ENCODE measurements around the gene ATP8A1.

ATP8A1 gene

DNA sequence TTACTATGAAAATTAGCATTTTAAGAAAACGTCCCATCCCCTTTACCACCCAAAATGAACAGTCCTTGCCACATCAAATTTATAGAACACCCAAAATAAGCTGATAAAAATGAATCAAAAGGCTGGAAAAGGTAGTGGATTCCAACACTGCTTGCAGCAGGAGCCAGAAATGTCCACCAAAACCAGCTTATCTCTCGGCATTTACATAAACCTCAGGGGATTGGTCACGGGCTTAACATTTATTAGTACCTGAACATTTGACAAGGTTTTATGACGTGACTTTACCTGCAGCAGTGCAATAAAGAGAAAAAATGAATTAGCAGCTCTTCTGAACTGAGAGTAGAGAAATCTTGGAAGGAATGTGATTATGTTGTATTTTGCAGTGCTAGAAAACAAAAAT is 31.6 kb downstream of the ATP8A1 start:
- no peak for DNase-seq (ENCODE audit: low spot score)

DNA sequence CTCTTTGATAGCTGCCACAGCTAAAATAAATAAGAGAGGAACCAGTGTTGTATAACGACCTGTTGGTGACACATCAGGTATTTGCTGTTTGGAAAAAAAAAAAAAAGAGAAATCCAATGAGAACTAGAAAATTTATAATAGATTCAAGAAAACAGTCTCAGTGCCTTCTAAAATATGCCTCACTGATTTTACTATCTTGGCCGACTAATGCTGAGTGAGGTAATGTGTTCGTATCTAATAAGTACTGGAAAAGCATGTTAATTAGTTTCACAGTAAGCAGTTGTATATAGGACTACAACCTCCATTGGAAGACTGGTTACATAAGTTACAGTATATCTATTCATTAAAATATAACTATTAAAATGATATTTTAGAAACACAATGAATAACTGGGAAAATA is 32.4 kb downstream of the ATP8A1 start:
- DNase-seq (ENCODE audit: low spot score): no peak

DNA sequence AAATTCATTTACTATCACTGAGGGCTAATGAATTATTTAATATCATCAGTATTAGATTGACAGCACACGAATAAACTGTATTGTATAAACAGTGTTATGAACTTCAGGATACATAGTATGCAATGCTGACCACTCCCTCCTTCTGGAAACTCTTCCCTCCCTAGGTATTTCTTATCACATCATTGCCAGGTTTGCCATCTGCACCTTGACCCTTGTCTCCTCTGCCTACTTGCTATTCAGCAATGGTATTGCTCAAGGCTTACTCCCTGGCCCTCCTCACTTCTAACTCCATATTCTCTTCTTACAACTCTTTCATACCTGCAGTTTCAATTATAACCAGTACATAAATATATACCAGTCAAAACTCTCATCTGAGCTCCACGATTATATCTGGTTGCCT is 38.9 kb downstream of the ATP8A1 start:
- DNase-seq (ENCODE audit: low spot score): no peak

GRCh38 chr4:42617030-42617429 is 39.9 kb downstream of the ATP8A1 start:
- no peak for DNase-seq (ENCODE audit: low spot score)

GRCh38 chr4:42616572-42616971 is 40.3 kb downstream of the ATP8A1 start:
- no peak for DNase-seq (ENCODE audit: low spot score)

- no peak for DNase-seq (ENCODE audit: low spot score)
These were observed 41.7 kb downstream of the ATP8A1 start for GRCh38 chr4:42615131-42615763.

GRCh38 chr4:42612898-42613297 is 44.0 kb downstream of the ATP8A1 start:
- DNase-seq (ENCODE audit: low spot score): no peak

GRCh38 chr4:42610941-42611340 is 46.0 kb downstream of the ATP8A1 start:
- DNase-seq (ENCODE audit: low spot score): no peak

DNA sequence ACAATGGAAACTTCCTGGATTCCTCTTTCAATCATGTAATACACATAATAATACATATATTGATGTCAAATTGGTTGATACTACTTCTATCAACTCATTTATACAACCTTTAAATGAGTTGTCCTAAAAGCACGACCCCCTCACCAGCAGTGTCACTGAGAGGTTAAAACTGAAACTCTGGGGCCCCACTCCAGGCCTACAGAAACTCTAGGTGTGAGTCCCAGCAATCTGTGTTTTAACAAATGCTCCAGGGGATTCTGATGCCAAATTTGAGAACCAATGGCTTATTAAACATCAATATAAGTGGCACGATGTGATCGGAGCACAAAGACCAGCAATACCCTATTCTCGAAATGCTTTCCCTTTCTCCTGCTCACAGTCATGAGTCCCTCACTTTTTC is 47.9 kb downstream of the ATP8A1 start:
- DNase-seq (ENCODE audit: low spot score): no peak

- DNase-seq (ENCODE audit: low spot score): no peak
These were observed 48.4 kb downstream of the ATP8A1 start for GRCh38 chr4:42608551-42608950.

GRCh38 chr4:42607011-42607726 is 49.7 kb downstream of the ATP8A1 start:
- no peak for DNase-seq (ENCODE audit: low spot score)

DNA sequence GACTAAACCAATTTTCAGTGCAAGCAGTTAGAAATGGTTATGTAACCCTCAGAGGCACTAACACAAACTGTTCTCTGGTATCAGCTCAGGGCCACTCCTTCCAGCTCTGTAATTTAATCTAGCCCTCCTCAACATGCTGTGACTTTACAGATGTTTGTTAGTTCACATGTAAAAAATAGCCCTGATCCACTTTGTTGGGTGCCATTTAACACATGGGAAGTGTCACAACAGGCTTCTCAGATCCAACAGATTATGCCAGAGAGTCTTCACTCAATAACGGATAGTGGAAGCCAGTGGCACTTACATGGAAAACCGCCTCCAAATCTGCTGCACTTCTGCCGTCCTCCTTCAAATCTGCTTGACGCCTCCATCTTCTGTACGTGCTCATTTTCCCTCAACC is 51.6 kb downstream of the ATP8A1 start:
- no peak for DNase-seq (ENCODE audit: low spot score)

- no peak for DNase-seq (ENCODE audit: low spot score)
These were observed 53.0 kb downstream of the ATP8A1 start for GRCh38 chr4:42603862-42604261.

DNA sequence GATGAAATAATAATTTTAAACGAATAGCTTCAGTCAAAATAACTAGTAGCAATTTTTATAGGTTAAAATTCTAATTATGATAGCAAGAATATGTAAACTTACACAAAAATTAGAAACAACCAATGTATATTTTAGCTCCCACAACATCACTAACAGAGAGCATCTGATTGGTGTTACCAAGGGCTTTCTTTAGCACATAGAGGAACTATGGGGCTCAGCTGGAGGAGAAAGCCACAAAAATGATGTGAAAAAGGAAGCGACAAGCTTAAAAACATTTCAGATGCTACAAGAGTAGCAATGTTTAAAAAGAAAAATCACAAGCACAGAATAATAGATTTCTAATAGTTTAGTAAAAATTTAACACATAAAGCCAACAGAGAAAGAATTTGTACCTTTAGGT is 56.3 kb downstream of the ATP8A1 start:
- no peak for DNase-seq (ENCODE audit: low spot score)

GRCh38 chr4:42596918-42597317 is 60.0 kb downstream of the ATP8A1 start:
- DNase-seq (ENCODE audit: low spot score): no peak

DNA sequence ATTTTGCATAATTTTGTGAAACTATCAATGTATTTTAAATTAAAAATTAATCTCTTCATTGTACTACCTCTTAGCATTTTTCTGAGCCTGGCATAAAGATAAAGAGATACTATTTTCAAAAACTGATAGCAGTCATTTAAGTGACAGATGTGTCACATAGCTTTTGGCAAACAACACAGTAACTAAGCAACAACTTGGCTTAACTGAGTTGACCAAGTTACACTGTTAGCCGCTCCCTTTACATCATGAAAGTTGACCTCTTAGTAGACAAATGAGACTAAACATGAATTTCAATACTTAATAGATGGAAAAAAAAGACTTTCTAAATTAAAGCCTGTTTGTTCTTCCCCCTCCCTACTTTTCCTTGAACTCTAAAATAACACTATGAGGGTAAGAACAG is 62.0 kb downstream of the ATP8A1 start:
- no peak for DNase-seq (ENCODE audit: low spot score)

- no peak for DNase-seq (ENCODE audit: low spot score)
These were observed 68.0 kb downstream of the ATP8A1 start for GRCh38 chr4:42588909-42589308.

- no peak for DNase-seq (ENCODE audit: low spot score)
These were observed 70.1 kb downstream of the ATP8A1 start for GRCh38 chr4:42586775-42587174.

DNA sequence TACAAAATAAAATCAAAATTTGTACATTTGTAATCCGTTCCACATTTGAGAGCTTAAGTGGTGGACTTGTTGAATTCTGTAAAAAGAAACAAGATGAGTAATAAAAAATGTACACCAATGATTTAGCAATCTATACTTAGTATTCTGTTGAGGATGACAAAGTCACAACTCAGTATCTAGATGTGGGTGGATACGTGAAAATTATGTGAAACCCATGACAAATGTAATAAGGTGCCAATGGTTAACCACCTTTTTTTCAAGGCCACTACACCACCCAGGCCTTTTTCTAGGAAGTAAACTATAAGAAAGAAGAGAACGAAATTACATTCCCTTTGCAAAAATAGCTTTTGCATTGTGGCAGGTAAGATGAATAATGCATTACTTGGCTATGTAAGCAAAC is 77.0 kb downstream of the ATP8A1 start:
- no peak for DNase-seq (ENCODE audit: low spot score)

GRCh38 chr4:42578187-42578586 is 78.7 kb downstream of the ATP8A1 start:
- DNase-seq (ENCODE audit: low spot score): no peak

DNA sequence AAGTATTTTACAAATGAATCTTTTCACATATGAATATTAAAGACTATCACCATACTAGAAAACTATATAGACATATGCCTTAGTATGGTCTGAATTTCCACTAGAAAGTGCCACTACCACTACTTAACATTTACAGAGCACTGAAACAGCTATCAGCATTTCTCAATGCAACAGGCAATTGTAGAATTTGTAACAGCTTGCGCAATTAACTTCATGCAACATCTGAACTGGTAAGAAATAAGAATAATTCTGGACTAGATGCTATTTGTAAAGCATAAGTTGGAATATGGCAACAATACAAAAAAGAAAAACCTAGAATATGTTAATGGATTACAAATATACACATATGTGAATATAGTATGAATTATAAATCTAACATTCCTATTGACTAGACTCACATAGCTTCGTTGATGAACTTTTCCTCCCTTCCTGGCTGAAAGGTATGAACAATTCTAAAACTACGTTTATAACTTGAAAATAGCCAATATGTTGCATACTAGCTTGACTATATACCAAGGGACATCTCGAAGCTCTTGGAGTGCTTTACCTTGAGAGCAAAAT is 82.0 kb downstream of the ATP8A1 start:
- no peak for DNase-seq (ENCODE audit: low spot score)

DNA sequence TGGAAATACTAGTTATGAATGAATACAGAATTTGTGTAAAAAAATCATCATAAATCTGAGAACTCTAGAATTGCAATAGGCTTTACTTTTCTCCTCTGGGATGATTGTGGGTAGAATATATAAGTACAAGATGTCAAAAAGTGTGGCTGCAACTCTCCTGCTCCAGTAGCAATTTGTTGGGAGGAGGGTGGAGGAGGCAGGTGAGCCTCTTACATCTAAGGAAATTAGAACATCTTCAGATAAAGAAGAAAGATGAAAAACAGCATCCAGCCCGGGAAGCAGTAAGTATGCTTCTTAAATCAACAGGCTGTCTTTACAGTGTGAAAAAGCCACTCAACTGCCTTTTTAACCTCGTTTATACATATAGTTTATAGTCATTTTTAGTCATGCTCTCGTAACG is 83.7 kb downstream of the ATP8A1 start:
- DNase-seq (ENCODE audit: low spot score): no peak

- DNase-seq (ENCODE audit: low spot score): no peak
These were observed 86.7 kb downstream of the ATP8A1 start for GRCh38 chr4:42570221-42570620.

Data from GM03348 (cell line).